C4-2B (cell line): Measurements from ENCODE around the gene COL2A1.

Experiments
- ZFX ChIP-seq: fragments of 450-650 bp; IDR thresholded peaks from 2 replicates; pipeline ENCODE4 v1.6.1; 2017
- TF ChIP-seq, protein P1 (sequence below): fragments of 450-650 bp; conservative IDR thresholded peaks from 2 replicates; pipeline ENCODE4 v1.5.1; 2017; ENCODE audit warnings: mild to moderate bottlenecking

- TF ChIP-seq, protein P1, sequence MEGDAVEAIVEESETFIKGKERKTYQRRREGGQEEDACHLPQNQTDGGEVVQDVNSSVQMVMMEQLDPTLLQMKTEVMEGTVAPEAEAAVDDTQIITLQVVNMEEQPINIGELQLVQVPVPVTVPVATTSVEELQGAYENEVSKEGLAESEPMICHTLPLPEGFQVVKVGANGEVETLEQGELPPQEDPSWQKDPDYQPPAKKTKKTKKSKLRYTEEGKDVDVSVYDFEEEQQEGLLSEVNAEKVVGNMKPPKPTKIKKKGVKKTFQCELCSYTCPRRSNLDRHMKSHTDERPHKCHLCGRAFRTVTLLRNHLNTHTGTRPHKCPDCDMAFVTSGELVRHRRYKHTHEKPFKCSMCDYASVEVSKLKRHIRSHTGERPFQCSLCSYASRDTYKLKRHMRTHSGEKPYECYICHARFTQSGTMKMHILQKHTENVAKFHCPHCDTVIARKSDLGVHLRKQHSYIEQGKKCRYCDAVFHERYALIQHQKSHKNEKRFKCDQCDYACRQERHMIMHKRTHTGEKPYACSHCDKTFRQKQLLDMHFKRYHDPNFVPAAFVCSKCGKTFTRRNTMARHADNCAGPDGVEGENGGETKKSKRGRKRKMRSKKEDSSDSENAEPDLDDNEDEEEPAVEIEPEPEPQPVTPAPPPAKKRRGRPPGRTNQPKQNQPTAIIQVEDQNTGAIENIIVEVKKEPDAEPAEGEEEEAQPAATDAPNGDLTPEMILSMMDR = no peak
- TF ChIP-seq ZFX = no peak
These were observed 38.7 kb downstream of the COL2A1 start for GRCh38 chr12:47965581-47965980.
